ENCODE results near the gene CDK5RAP2. TPM values are rescaled to one million over a fixed set of nuclear protein-coding genes. Genes with fewer than 3 reads are reported as not detected.

CDK5RAP2 gene
- total and polyA plus RNA-seq, 7 donors, result 10.6 to 57.8 (median 41.0) TPM

- Histone ChIP-seq H3K27ac (no peak overlapping the region), H3K9me3 (no peaks in the 10 kb centered on the region), H3K27me3 (no peaks in the 10 kb centered on the region), H3K4me3 (no peak overlapping the region), H3K4me1 (no peaks in the 10 kb centered on the region), H3K36me3 (peaks cover 24 to 95% (median 49%) of the 10 kb centered on the region in 4 donors)
- WGBS, 2 donors, result 94 to 100% methylated on average over 1 of the region's 1 CpG
- no peak for DNase-seq
- intact Hi-C loops (cut with DNase I), result no loop called here
- no peak for TF ChIP-seq EP300 (IDR thresholded peaks at IDR 0.05)
- no peak for TF ChIP-seq POLR2A (IDR thresholded peaks at IDR 0.05)
- no peak for TF ChIP-seq POLR2AphosphoS5 (IDR thresholded peaks at IDR 0.05)
- no peak for TF ChIP-seq CTCF (IDR thresholded peaks at IDR 0.05)
Measured at GRCh38 chr9:120528327-120528726, 51.6 kb downstream of the CDK5RAP2 start.

GRCh38 chr9:120526534-120526933, 53.4 kb downstream of the CDK5RAP2 start:
- Histone ChIP-seq H3K4me1 (no peaks in the 10 kb centered on the region), H3K9me3 (no peaks in the 10 kb centered on the region), H3K27me3 (no peaks in the 10 kb centered on the region), H3K36me3 (peaks cover 24 to 91% (median 46%) of the 10 kb centered on the region in 4 donors), H3K4me3 (no peak overlapping the region), H3K27ac (no peak overlapping the region)
- WGBS, 2 donors, result 96% methylated on average over 3 of the region's 3 CpGs
- intact Hi-C loops (cut with DNase I), result no loop called here
- DNase-seq, result no peak
- no peak for TF ChIP-seq POLR2A (IDR thresholded peaks at IDR 0.05)
- no peak for TF ChIP-seq EP300 (IDR thresholded peaks at IDR 0.05)
- TF ChIP-seq CTCF (IDR thresholded peaks at IDR 0.05), result no peak
- TF ChIP-seq POLR2AphosphoS5 (IDR thresholded peaks at IDR 0.05), result no peak

- DNase-seq, result no peak
- TF ChIP-seq POLR2A (IDR thresholded peaks at IDR 0.05) (no peak), POLR2AphosphoS5 (IDR thresholded peaks at IDR 0.05) (no peak), EP300 (IDR thresholded peaks at IDR 0.05) (no peak), CTCF (IDR thresholded peaks at IDR 0.05) (no peak)
- Histone ChIP-seq H3K4me3 (no peak overlapping the region), H3K36me3 (peaks cover 23 to 83% (median 46%) of the 10 kb centered on the region in 4 donors), H3K27me3 (no peaks in the 10 kb centered on the region), H3K27ac (no peak overlapping the region), H3K4me1 (no peaks in the 10 kb centered on the region), H3K9me3 (no peaks in the 10 kb centered on the region)
- intact Hi-C loops (cut with DNase I), result no loop called here
- WGBS, 2 donors, result 86 to 90% methylated on average over 3 of the region's 3 CpGs
Measured at GRCh38 chr9:120524863-120525262, 55.1 kb downstream of the CDK5RAP2 start.

- H3K27ac ChIP-seq, result no peak overlapping the region
- H3K27me3 ChIP-seq, result no peaks in the 10 kb centered on the region
- no peaks in the 10 kb centered on the region for H3K9me3 ChIP-seq
- TF ChIP-seq POLR2AphosphoS5 (IDR thresholded peaks at IDR 0.05) (no peak), POLR2A (IDR thresholded peaks at IDR 0.05) (no peak), CTCF (IDR thresholded peaks at IDR 0.05) (no peak), EP300 (IDR thresholded peaks at IDR 0.05) (no peak)
- no peaks in the 10 kb centered on the region for H3K4me1 ChIP-seq
- no peak overlapping the region for H3K4me3 ChIP-seq
- peaks cover 17 to 80% (median 39%) of the 10 kb centered on the region in 4 donors for H3K36me3 ChIP-seq
- WGBS, 2 donors, result 96% methylated on average over 3 of the region's 3 CpGs
- no peak for DNase-seq
- intact Hi-C loops (cut with DNase I), result no loop called here
Measured at GRCh38 chr9:120524038-120524437, 55.9 kb downstream of the CDK5RAP2 start.

GRCh38 chr9:120522558-120522957, 57.4 kb downstream of the CDK5RAP2 start:
- H3K9me3 ChIP-seq, result no peaks in the 10 kb centered on the region
- H3K27me3 ChIP-seq, result no peaks in the 10 kb centered on the region
- intact Hi-C loops (cut with DNase I), result no loop called here
- no peak for DNase-seq
- WGBS, 2 donors, result 95 to 98% methylated on average over 1 of the region's 1 CpG
- peaks cover 20 to 75% (median 27%) of the 10 kb centered on the region in 4 donors for H3K36me3 ChIP-seq
- no peak overlapping the region for H3K27ac ChIP-seq
- TF ChIP-seq EP300 (IDR thresholded peaks at IDR 0.05) (no peak), POLR2AphosphoS5 (IDR thresholded peaks at IDR 0.05) (no peak), CTCF (IDR thresholded peaks at IDR 0.05) (no peak), POLR2A (IDR thresholded peaks at IDR 0.05) (no peak)
- H3K4me1 ChIP-seq, result no peaks in the 10 kb centered on the region
- no peak overlapping the region for H3K4me3 ChIP-seq

All from sigmoid colon (tissue), 7 donors.